Germinal center (tissue), 1 donor: ENCODE results near the gene S100A4.

Source experiments
- DNase-seq: peaks from one replicate; pipeline ENCODE4 v3.0.0; 2012; ENCODE audit warnings: mixed read lengths, low spot score

Gene S100A4

GRCh38 chr1:153547560-153548551 lies 2.2 kb upstream of the S100A4 start:
- DNase-seq: no peak

GRCh38 chr1:153546796-153547559 lies 1.4 kb upstream of the S100A4 start:
- DNase-seq: no peak

- DNase-seq: no peak
Measured at GRCh38 chr1:153546371-153546770, 765 bp upstream of the S100A4 start.

- DNase-seq: no peak
Measured at GRCh38 chr1:153544453-153545066, 1.0 kb downstream of the S100A4 start.

- no peak for DNase-seq
Measured at GRCh38 chr1:153543736-153544135, 1.9 kb downstream of the S100A4 start.

- no peak for DNase-seq
Measured at GRCh38 chr1:153542956-153543711, 2.5 kb downstream of the S100A4 start.

GRCh38 chr1:153541641-153542590 lies 3.7 kb downstream of the S100A4 start:
- no peak for DNase-seq

- no peak for DNase-seq
Measured at GRCh38 chr1:153540394-153541361, 4.9 kb downstream of the S100A4 start, which contains the start of gene S100A5. Gene S100A5, minus strand, starts transcription at chr1:153540934. Its CDS starts 743 bp downstream, at chr1:153540191.

GRCh38 chr1:153539395-153540093 lies 6.1 kb downstream of the S100A4 start:
- DNase-seq: no peak

- DNase-seq: no peak
Measured at GRCh38 chr1:153538315-153538821, 7.2 kb downstream of the S100A4 start.

GRCh38 chr1:153537376-153537730 lies 8.3 kb downstream of the S100A4 start:
- DNase-seq: no peak

- DNase-seq: no peak
Measured at GRCh38 chr1:153536671-153537375, 8.8 kb downstream of the S100A4 start.

- DNase-seq: peak; percentile 50
Measured at GRCh38 chr1:153536012-153536670, 9.5 kb downstream of the S100A4 start.

GRCh38 chr1:153535242-153536011 lies 10.2 kb downstream of the S100A4 start, which contains the start of gene S100A6:
Gene S100A6, minus strand, starts transcription at chr1:153535991. Its CDS starts 652 bp downstream, at chr1:153535339.
- DNase-seq: no peak

- no peak for DNase-seq
Measured at GRCh38 chr1:153534925-153535241, 10.7 kb downstream of the S100A4 start.

- DNase-seq: no peak
Measured at GRCh38 chr1:153534226-153534924, 11.2 kb downstream of the S100A4 start.
